ENCODE results near the gene AGO3. TPM values are rescaled to one million over a fixed set of nuclear protein-coding genes. Genes with fewer than 3 reads are reported as not detected.
"Not testable (repeated sequence)": the region's sequence is repeated elsewhere in the genome, so short reads cannot be mapped to it uniquely, and the experiment has no call there.

Gene AGO3
- total RNA-seq, 4 donors from 2014 or later, result 19.9 to 23.3 (median 21.0) TPM

- H3K27ac ChIP-seq (replicated peaks in 1 of 4), result no peak overlapping the region
- H3K36me3 ChIP-seq, result peaks cover 0 to 11% (median 3%) of the 10 kb centered on the region in 4 donors
- no peak overlapping the region for H3K4me3 ChIP-seq
- no peaks in the 10 kb centered on the region for H3K27me3 ChIP-seq
- no peaks in the 10 kb centered on the region for H3K9me3 ChIP-seq
- DNase-seq (ENCODE audit: extremely low spot score), result no peak
- TF ChIP-seq POLR2A (IDR thresholded peaks at IDR 0.05; ENCODE audit: low read depth) (no peak), POLR2AphosphoS5 (IDR thresholded peaks at IDR 0.05) (no peak), EP300 (IDR thresholded peaks at IDR 0.05) (no peak), CTCF (IDR thresholded peaks at IDR 0.05) (no peak)
- H3K4me1 ChIP-seq, result peaks cover 0 to 35% (median 31%) of the 10 kb centered on the region in 4 donors
- intact Hi-C loops (cut with DNase I), result no loop called here
- WGBS, result 57% methylated on average over 2 of the region's 2 CpGs
Measured at GRCh38 chr1:35945327-35945726, 14.4 kb downstream of the AGO3 start.

DNA sequence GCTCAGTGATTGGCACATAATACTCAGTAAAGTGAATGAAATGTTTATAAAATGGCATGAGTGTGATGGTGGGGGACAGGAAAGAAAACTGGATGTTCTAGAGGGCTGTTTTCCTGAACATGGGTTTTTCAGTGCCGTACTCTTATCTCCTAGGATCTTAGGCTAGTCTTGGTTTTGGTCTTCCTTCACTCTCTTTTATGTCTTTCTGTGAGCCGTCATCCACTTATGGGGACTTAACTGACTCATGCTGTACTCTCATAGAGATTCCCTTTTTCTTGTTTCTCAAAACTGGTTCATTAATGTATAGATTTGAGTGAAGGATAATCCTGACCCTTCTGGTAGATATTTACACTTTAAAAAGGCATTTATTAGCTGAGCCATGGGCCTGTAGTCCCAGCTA is 16.6 kb downstream of the AGO3 start:
- Histone ChIP-seq H3K4me3 (no peak overlapping the region), H3K36me3 (peaks cover 0 to 11% (median 3%) of the 10 kb centered on the region in 4 donors), H3K27ac (replicated peaks in 1 of 4) (no peak overlapping the region), H3K4me1 (peaks cover 0 to 28% (median 15%) of the 10 kb centered on the region in 4 donors), H3K9me3 (no peaks in the 10 kb centered on the region), H3K27me3 (no peaks in the 10 kb centered on the region)
- intact Hi-C loops (cut with DNase I), result no loop called here
- DNase-seq (ENCODE audit: extremely low spot score), result no peak
- TF ChIP-seq POLR2AphosphoS5 (IDR thresholded peaks at IDR 0.05), result no peak
- no peak for TF ChIP-seq POLR2A (IDR thresholded peaks at IDR 0.05; ENCODE audit: low read depth)
- TF ChIP-seq CTCF (IDR thresholded peaks at IDR 0.05), result no peak
- TF ChIP-seq EP300 (IDR thresholded peaks at IDR 0.05), result no peak
- 86% methylated on average over 2 of the region's 2 CpGs for WGBS

DNA sequence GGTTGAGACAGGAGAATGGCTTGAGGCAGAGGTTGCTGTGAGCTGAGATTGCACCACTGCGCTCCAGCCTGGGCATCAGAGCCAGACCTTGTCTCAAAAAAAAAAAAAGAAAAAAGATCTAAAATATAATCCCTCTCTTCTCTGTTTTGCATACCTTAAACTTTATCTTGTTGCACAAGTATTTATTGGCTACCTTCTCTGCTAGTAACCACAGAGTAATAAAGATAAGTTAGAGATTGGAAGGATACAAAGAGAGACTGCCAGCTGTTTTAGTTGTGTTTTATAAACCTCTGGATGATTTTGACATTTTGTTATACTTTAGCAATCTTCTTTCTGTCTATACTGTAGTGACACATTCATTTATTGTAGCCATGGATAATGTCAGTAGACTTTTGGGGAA is 27.7 kb downstream of the AGO3 start:
- no peak overlapping the region for H3K4me3 ChIP-seq
- TF ChIP-seq CTCF (IDR thresholded peaks at IDR 0.05), result no peak
- TF ChIP-seq POLR2AphosphoS5 (IDR thresholded peaks at IDR 0.05), result no peak
- TF ChIP-seq EP300 (IDR thresholded peaks at IDR 0.05), result no peak
- TF ChIP-seq POLR2A (IDR thresholded peaks at IDR 0.05; ENCODE audit: low read depth), result no peak
- no peak for DNase-seq (ENCODE audit: extremely low spot score)
- no peaks in the 10 kb centered on the region for H3K9me3 ChIP-seq
- H3K36me3 ChIP-seq, result peaks cover 0 to 15% (median 3%) of the 10 kb centered on the region in 4 donors
- intact Hi-C loops (cut with DNase I), result no loop called here
- H3K27me3 ChIP-seq, result no peaks in the 10 kb centered on the region
- WGBS, result 94% methylated on average over 1 of the region's 1 CpG
- H3K4me1 ChIP-seq, result no peaks in the 10 kb centered on the region
- no peak overlapping the region for H3K27ac ChIP-seq (replicated peaks in 1 of 4)

GRCh38 chr1:35959304-35959703 is 28.4 kb downstream of the AGO3 start:
- H3K27me3 ChIP-seq, result no peaks in the 10 kb centered on the region
- no peak overlapping the region for H3K27ac ChIP-seq (replicated peaks in 1 of 4)
- no peak overlapping the region for H3K4me3 ChIP-seq
- peaks cover 0 to 14% (median 3%) of the 10 kb centered on the region in 4 donors for H3K36me3 ChIP-seq
- no peaks in the 10 kb centered on the region for H3K4me1 ChIP-seq
- WGBS, result 90% methylated on average over 3 of the region's 3 CpGs
- TF ChIP-seq POLR2A (IDR thresholded peaks at IDR 0.05; ENCODE audit: low read depth) (no peak), CTCF (IDR thresholded peaks at IDR 0.05) (no peak), POLR2AphosphoS5 (IDR thresholded peaks at IDR 0.05) (no peak), EP300 (IDR thresholded peaks at IDR 0.05) (no peak)
- no peaks in the 10 kb centered on the region for H3K9me3 ChIP-seq
- DNase-seq (ENCODE audit: extremely low spot score), result no peak
- intact Hi-C loops (cut with DNase I), result no loop called here

DNA sequence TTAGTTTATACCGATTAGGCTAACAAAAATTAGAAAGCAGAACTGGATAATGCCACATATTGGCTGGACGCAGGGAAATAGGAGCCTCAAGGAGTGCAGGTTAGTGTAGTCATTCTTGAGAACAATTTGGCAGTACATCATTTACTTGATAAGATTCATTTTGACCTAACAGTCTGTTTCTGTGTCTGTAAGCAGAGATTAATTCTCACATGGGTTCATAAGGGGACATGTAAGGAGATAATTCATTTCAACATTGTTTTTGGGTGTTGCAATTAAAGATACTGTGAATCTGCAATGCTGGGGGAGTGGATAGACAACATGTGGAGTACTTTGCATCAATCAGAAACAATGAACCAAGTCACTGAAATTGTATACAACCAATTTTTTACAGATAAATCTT is 32.0 kb downstream of the AGO3 start:
- intact Hi-C loops (cut with DNase I), result no loop called here
- no peak for DNase-seq (ENCODE audit: extremely low spot score)
- TF ChIP-seq CTCF (IDR thresholded peaks at IDR 0.05) (no peak), POLR2AphosphoS5 (IDR thresholded peaks at IDR 0.05) (no peak), EP300 (IDR thresholded peaks at IDR 0.05) (no peak), POLR2A (IDR thresholded peaks at IDR 0.05; ENCODE audit: low read depth) (no peak)
- H3K27me3 ChIP-seq, result no peaks in the 10 kb centered on the region
- peaks cover 0 to 7% (median 0%) of the 10 kb centered on the region in 4 donors for H3K36me3 ChIP-seq
- H3K27ac ChIP-seq (replicated peaks in 1 of 4), result no peak overlapping the region
- WGBS, result 87% methylated on average over 2 of the region's 2 CpGs
- no peaks in the 10 kb centered on the region for H3K9me3 ChIP-seq
- no peak overlapping the region for H3K4me3 ChIP-seq
- no peaks in the 10 kb centered on the region for H3K4me1 ChIP-seq

DNA sequence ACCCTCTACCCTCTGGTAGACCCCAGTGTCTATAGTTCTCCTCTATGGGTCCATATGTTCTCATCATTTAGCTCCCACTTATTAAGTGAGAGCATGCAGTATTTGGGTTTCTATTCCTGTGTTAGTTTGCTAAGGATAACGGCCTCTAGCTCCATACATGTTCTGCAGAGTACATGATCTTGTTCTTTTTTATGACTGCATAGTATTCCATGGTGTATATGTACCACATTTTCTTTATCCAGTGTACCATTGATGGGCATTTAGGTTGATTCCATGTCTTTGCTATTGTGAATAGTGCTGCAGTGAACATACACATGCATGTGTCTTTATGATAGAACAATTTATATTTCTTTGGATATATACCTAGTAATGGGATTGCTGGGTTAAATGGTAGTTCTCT is 33.4 kb downstream of the AGO3 start:
- intact Hi-C loops (cut with DNase I); DNase-seq (ENCODE audit: extremely low spot score); H3K4me3 ChIP-seq; H3K27ac ChIP-seq (replicated peaks in 1 of 4); H3K9me3 ChIP-seq; H3K27me3 ChIP-seq; H3K4me1 ChIP-seq: not testable (repeated sequence)
- H3K36me3 ChIP-seq, result peaks cover 0 to 12% (median under 1%) of the 10 kb centered on the region in 4 donors
- 100% methylated on average over 1 of the region's 1 CpG for WGBS
